T-helper 2 cell (primary cell): ENCODE results near the gene S100A9.
"Not testable (repeated sequence)": the region's sequence is repeated elsewhere in the genome, so short reads cannot be mapped to it uniquely, and the experiment has no call there.

Experiments used
- DNase-seq, 5 experiments: peaks; one replicate each; pipeline versions ENCODE4 v3.0.0 to v3.0.0-alpha.2; 2012 to 2022
- total RNA-seq, 2 donors: gene quantifications; one replicate each; lab custom pipeline; 2026; lab: John Stamatoyannopoulos, UW

The S100A9 gene
- 0 to 0.27 reads per million in 2 donors for total RNA-seq

GRCh38 chr1:153357853-153358690 is at the start of gene S100A9:
TSS of gene S100A9 (plus strand) at chr1:153357854. CDS start at chr1:153358284, 430 bp downstream.
- no peak for DNase-seq

- DNase-seq: no peak
Measured at GRCh38 chr1:153308540-153308939, 49.1 kb upstream of the S100A9 start.

- no peak for DNase-seq
Measured at GRCh38 chr1:153309441-153309840, 48.2 kb upstream of the S100A9 start.

GRCh38 chr1:153310526-153310925 is 47.1 kb upstream of the S100A9 start:
- DNase-seq: no peak

GRCh38 chr1:153312570-153313186 is 45.0 kb upstream of the S100A9 start, which contains the start of gene PGLYRP3:
TSS of gene PGLYRP3 (minus strand) at chr1:153312952. CDS start at chr1:153310665, 2,287 bp downstream.
- no peak for DNase-seq

GRCh38 chr1:153313288-153313687 is 44.4 kb upstream of the S100A9 start:
- DNase-seq: no peak

GRCh38 chr1:153314388-153314787 is 43.3 kb upstream of the S100A9 start:
- not testable (repeated sequence) for DNase-seq

- not testable (repeated sequence) for DNase-seq
Measured at GRCh38 chr1:153316013-153316412, 41.6 kb upstream of the S100A9 start.

- DNase-seq: not testable (repeated sequence)
Measured at GRCh38 chr1:153318145-153318544, 39.5 kb upstream of the S100A9 start.

GRCh38 chr1:153322568-153322967 is 35.1 kb upstream of the S100A9 start:
- no peak for DNase-seq

- no peak for DNase-seq
Measured at GRCh38 chr1:153324912-153325311, 32.7 kb upstream of the S100A9 start.

GRCh38 chr1:153333902-153334301 is 23.8 kb upstream of the S100A9 start:
- DNase-seq: no peak

GRCh38 chr1:153336650-153337049 is 21.0 kb upstream of the S100A9 start:
- peak in 1 of 5 experiments; percentile 24 for DNase-seq

GRCh38 chr1:153337980-153338853 is 19.4 kb upstream of the S100A9 start:
- no peak for DNase-seq

- DNase-seq: peak in 1 of 5 experiments; percentile 64
Measured at GRCh38 chr1:153339802-153340201, 17.9 kb upstream of the S100A9 start.

- no peak for DNase-seq
Measured at GRCh38 chr1:153340356-153340755, 17.3 kb upstream of the S100A9 start.

GRCh38 chr1:153341431-153341934 is 16.2 kb upstream of the S100A9 start:
- no peak for DNase-seq

- DNase-seq: no peak
Measured at GRCh38 chr1:153342178-153342577, 15.5 kb upstream of the S100A9 start.

- DNase-seq: no peak
Measured at GRCh38 chr1:153343040-153343681, 14.5 kb upstream of the S100A9 start.

GRCh38 chr1:153343811-153344717 is 13.6 kb upstream of the S100A9 start:
- peak in 1 of 5 experiments; percentile 69 for DNase-seq

GRCh38 chr1:153344718-153345025 is 13.0 kb upstream of the S100A9 start:
- DNase-seq: no peak
